Gastroesophageal sphincter (tissue), 3 donors: ENCODE results near the gene ILDR1.

Source experiments
- POLR2AphosphoS5 ChIP-seq: sonication (generic); formaldehyde crosslinking; IDR thresholded peaks from one replicate; pipeline ENCODE4 v1.6.1; 2017; ENCODE audit warnings: antibody characterized with exemption
- TF ChIP-seq, protein P1 (sequence below), 4 experiments: fragments of 200-600 bp in 2 of 4; fragments of 450-650 bp in 2 of 4; sonication (generic) in 1 of 4; IDR thresholded peaks; one replicate each; pipeline ENCODE4 v1.5.1; 2017 to 2019; ENCODE audit warnings: antibody characterized with exemption in 4 of 4, mild to moderate bottlenecking in 2 of 4, moderate library complexity in 2 of 4

DNA sequence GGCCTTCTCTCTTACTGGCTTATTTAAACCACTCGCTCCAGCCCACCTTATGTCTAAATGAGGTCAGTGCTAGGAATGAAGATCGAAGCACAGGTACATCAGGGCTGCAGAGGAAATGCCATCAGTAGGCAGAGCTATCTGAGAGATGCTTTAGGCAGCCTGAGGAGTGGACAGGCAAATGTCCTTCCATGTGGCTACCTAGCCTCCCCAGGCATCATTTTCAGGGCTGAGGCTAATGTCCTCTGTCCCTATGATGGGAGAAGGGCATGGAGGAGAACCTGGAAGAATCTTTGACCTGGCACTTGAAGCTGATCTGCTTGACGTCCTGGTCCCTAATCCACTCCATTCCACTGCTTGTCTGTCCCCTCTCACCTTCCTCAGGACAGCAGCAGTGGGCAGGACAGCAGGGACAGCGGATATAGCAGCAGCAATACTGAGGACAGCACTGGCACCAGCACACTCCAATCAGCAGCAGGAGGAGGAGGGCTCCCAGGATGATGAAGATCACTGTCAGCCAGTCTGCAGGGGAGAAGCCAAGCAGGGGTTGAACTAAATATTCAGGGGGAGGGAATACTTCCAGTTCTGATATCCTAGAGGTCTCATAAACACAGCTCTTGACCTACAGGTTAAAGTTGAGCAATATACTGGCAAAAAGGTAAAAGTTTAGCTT lies 21.0 kb downstream of the ILDR1 start:
- TF ChIP-seq, protein P1, sequence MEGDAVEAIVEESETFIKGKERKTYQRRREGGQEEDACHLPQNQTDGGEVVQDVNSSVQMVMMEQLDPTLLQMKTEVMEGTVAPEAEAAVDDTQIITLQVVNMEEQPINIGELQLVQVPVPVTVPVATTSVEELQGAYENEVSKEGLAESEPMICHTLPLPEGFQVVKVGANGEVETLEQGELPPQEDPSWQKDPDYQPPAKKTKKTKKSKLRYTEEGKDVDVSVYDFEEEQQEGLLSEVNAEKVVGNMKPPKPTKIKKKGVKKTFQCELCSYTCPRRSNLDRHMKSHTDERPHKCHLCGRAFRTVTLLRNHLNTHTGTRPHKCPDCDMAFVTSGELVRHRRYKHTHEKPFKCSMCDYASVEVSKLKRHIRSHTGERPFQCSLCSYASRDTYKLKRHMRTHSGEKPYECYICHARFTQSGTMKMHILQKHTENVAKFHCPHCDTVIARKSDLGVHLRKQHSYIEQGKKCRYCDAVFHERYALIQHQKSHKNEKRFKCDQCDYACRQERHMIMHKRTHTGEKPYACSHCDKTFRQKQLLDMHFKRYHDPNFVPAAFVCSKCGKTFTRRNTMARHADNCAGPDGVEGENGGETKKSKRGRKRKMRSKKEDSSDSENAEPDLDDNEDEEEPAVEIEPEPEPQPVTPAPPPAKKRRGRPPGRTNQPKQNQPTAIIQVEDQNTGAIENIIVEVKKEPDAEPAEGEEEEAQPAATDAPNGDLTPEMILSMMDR (IDR thresholded peaks at IDR 0.05), result no peak
- no peak for TF ChIP-seq POLR2AphosphoS5
